HepG2 (cell line): Measurements from ENCODE around the gene MIEF2. TPM values are rescaled to one million over a fixed set of nuclear protein-coding genes. Genes with fewer than 3 reads are reported as not detected.
A peak's percentile ranks its signal among the peaks of the same experiment; 100 is the strongest.

Source experiments
- ATAC-seq: fragments of 200-7000 bp; cut with Tn5 transposase; 3 replicates; pipeline ENCODE4 v1.9.1; 2020; ENCODE audit warnings: mild to moderate bottlenecking, moderate library complexity
- BruUV-seq: library from RNA; stranded (reverse); fragments of 400-500 nt; replicated peaks from 2 replicates; lab custom pipeline; 2021; lab: Mats Ljungman, UMichigan
- CTCF ChIA-PET: fragments of 300-600 bp; formaldehyde crosslinking; extraction: SDS; loops from one replicate; lab custom pipeline; 2021; ENCODE audit warnings: low total read pairs, inconsistent platforms, low intra/inter-chr PET ratio; lab: Yijun Ruan, JAX
- POLR2A ChIA-PET: fragments of 350-600 bp; sonication (Branson Sonifier 250); formaldehyde crosslinking; loops from one replicate; lab custom pipeline; 2020; ENCODE audit warnings: antibody characterized with exemption, inconsistent platforms; lab: Yijun Ruan, JAX
- DNase-seq: peaks from one replicate; pipeline ENCODE4 v3.0.0-alpha.2; 2015; ENCODE audit warnings: low spot score
- FAIRE-seq: peaks from 3 replicates; lab custom pipeline; 2011; peaks lifted over from hg19 to GRCh38; lab: Jason Lieb, UNC
- H2AFZ ChIP-seq: one replicate; pipeline ENCODE4 v1.6.1; 2011; ENCODE audit warnings: low read length, inconsistent platforms
- H3K27ac ChIP-seq: fragments of 300-600 bp; 3 replicates; pipeline ENCODE4 v1.8.0; 2011; ENCODE audit warnings: mixed run types, mild to moderate bottlenecking, mixed read lengths, low read length, inconsistent platforms; ENCODE audit not compliant: insufficient read depth; ENCODE audit errors: extremely low read length
- H3K27me3 ChIP-seq, 2 experiments: fragments of 200-600 bp in 1 of 2; 2 replicates in 1 of 2; 3 replicates in 1 of 2; pipeline versions ENCODE4 v1.6.0 to v1.8.0; 2011; ENCODE audit warnings: low read length in 2 of 2, mild to moderate bottlenecking in 2 of 2, moderate library complexity in 2 of 2, inconsistent platforms in 1 of 2; ENCODE audit not compliant: insufficient read depth in 2 of 2, control insufficient read depth in 1 of 2
- H3K36me3 ChIP-seq, 2 experiments: fragments of 200-600 bp in 1 of 2; replicated peaks in 1 of 2; 2 replicates in 1 of 2; 3 replicates in 1 of 2; pipeline versions ENCODE4 v1.5.1 to v1.8.0; 2011; ENCODE audit warnings: low read length in 2 of 2, inconsistent platforms in 1 of 2; ENCODE audit not compliant: insufficient read depth in 2 of 2, control insufficient read depth in 1 of 2
- H3K4me1 ChIP-seq: 2 replicates; pipeline ENCODE4 v1.5.1; 2012; ENCODE audit warnings: low read length, inconsistent platforms; ENCODE audit not compliant: insufficient read depth
- H3K4me2 ChIP-seq: 2 replicates; pipeline ENCODE4 v1.6.0; 2011; ENCODE audit warnings: low read depth, low read length, inconsistent platforms
- H3K4me3 ChIP-seq, 3 experiments: fragments of 200-600 bp in 1 of 3; sonication (generic), shearing (Covaris generic) in 1 of 3; replicated peaks in 1 of 3; 2 replicates each; pipeline ENCODE4 v1.5.1; 2011 to 2016; ENCODE audit warnings: low read length in 3 of 3, inconsistent platforms in 2 of 3, low read depth in 2 of 3, mild to moderate bottlenecking in 2 of 3, control low read depth in 1 of 3, mixed read lengths in 1 of 3; ENCODE audit not compliant: insufficient read depth in 1 of 3
- H3K79me2 ChIP-seq: one replicate; pipeline ENCODE4 v1.6.1; 2011; ENCODE audit warnings: low read length, inconsistent platforms; ENCODE audit not compliant: insufficient read depth
- H3K9ac ChIP-seq: 2 replicates; pipeline ENCODE4 v1.6.0; 2011; ENCODE audit warnings: mild to moderate bottlenecking, low read depth, low read length, inconsistent platforms; ENCODE audit not compliant: insufficient read depth
- H3K9me3 ChIP-seq: 2 replicates; pipeline ENCODE4 v1.5.1; 2012; ENCODE audit warnings: mild to moderate bottlenecking, low read length
- H4K20me1 ChIP-seq: 2 replicates; pipeline ENCODE4 v1.6.0; 2011; ENCODE audit warnings: inconsistent platforms, mild to moderate bottlenecking, low read length, moderate library complexity; ENCODE audit not compliant: insufficient read depth
- EHMT2 ChIP-seq: fragments of 200-600 bp; sonication (generic); IDR thresholded peaks from 2 replicates; pipeline ENCODE4 v1.7.0; 2017; ENCODE audit warnings: antibody characterized with exemption, low read depth, low read length, borderline replicate concordance
- MNT ChIP-seq: fragments of 450-650 bp; IDR thresholded peaks from 2 replicates; pipeline ENCODE4 v1.6.1; 2016
- MXD1 ChIP-seq: sonication (generic); formaldehyde crosslinking; IDR thresholded peaks from 2 replicates; pipeline ENCODE4 v1.4.0; 2020; ENCODE audit warnings: mild to moderate bottlenecking, missing genetic modification reagents
- SMAD1 ChIP-seq: sonication (generic); formaldehyde crosslinking; IDR thresholded peaks from 2 replicates; pipeline ENCODE4 v1.4.0; 2020; ENCODE audit warnings: missing genetic modification reagents, low read depth, mild to moderate bottlenecking, borderline replicate concordance
- ZNF629 ChIP-seq: sonication (generic); formaldehyde crosslinking; conservative IDR thresholded peaks from 2 replicates; pipeline ENCODE4 v1.5.0; 2020; ENCODE audit warnings: missing genetic modification reagents
- WGBS: methylation state at CpG from one replicate; pipeline ENCODE4 v1.1.6; 2017; ENCODE audit warnings: low lambda C conversion rate; 5-methylcytosine and 5-hydroxymethylcytosine counted together
- in situ Hi-C: cut with HindIII; loops from 2 replicates; pipeline ENCODE4 v1.10.0; 2017; ENCODE audit warnings: low pct_unique_long_range_greater_than_20kb; ENCODE audit not compliant: extremely low pct_ligation_motif_present
- intact Hi-C: fragments of 100-400 bp; cut with micrococcal nuclease; formaldehyde crosslinking; loops from one replicate; pipeline ENCODE4 v1.10.0; 2022; ENCODE audit not compliant: unreplicated experiment
- polyA plus RNA-seq, 8 experiments: library from polyadenylated mRNA; depleted of rRNA in 3 of 8; stranded (reverse) in 7 of 8; unstranded in 1 of 8; fragments of >200 nt; fragmentation: Illumina TruSeq in 4 of 8; extraction: Trizol in 4 of 8; gene quantifications; 2 replicates each; pipeline versions ENCODE4 v1.2.1 to v1.2.3, GENCODE V29; 2011 to 2016; ENCODE audit warnings: low read depth in 4 of 8, missing spikeins in 1 of 8, mixed read lengths in 1 of 8; ENCODE audit not compliant: insufficient read depth in 1 of 8
- total RNA-seq, 5 experiments: library from RNA; depleted of rRNA; stranded (reverse); fragments of >200 nt; fragmentation: Illumina TruSeq; extraction: Trizol; gene quantifications; 2 replicates each; pipeline ENCODE4 v1.2.3, GENCODE V29; 2016; ENCODE audit warnings: low read depth in 1 of 5

The MIEF2 gene
- total and polyA plus RNA-seq, 2 of the 13 experiments (the other 11 are each of a cell fraction or from before 2014, with no cell fraction given), result 6.0 to 8.0 TPM

- no peaks in the 10 kb centered on the region; a peak in 1 of 5 replicates for H3K27me3 ChIP-seq
- no peak overlapping the region for H3K4me3 ChIP-seq
- no peak overlapping the region for H3K4me2 ChIP-seq
- H3K9ac ChIP-seq, result no peak overlapping the region
- WGBS, result 100% methylated on average over 5 of the region's 7 CpGs
- H3K9me3 ChIP-seq, result no peaks in the 10 kb centered on the region
- peaks cover 21% of the 10 kb centered on the region for H3K79me2 ChIP-seq
- BruUV-seq, result no TSS peak
- no peak for FAIRE-seq
- peak; percentile 76 for TF ChIP-seq ZNF629
- no peak for TF ChIP-seq EHMT2
- no peak for TF ChIP-seq MXD1 (CRISPR knock-in tag)
- in situ Hi-C loops (no loop called here), intact Hi-C loops (no loop called here)
- CTCF ChIA-PET, result no interaction called here
- H3K27ac ChIP-seq, result no peak overlapping the region
- H4K20me1 ChIP-seq, result peaks cover 4% of the 10 kb centered on the region; the same call in 1 of the 2 replicates
- H3K4me1 ChIP-seq, result peaks cover 41% of the 10 kb centered on the region
- no peak overlapping the region for H2AFZ ChIP-seq
- peaks cover 6 to 20% of the 10 kb centered on the region in 2 experiments; a peak in 4 of 5 replicates for H3K36me3 ChIP-seq
- no peak for ATAC-seq
- POLR2A ChIA-PET, result no interaction called here
- DNase-seq, result no peak
Observed at GRCh38 chr17:18229771-18230170, 30.7 kb upstream of the MIEF2 start.

GRCh38 chr17:18230288-18231141, 29.9 kb upstream of the MIEF2 start:
- Histone ChIP-seq H3K4me1 (peaks cover 38% of the 10 kb centered on the region), H3K4me3 (no peak overlapping the region), H3K4me2 (no peak overlapping the region), H3K27ac (no peak overlapping the region), H3K9me3 (no peaks in the 10 kb centered on the region), H2AFZ (no peak overlapping the region), H3K9ac (no peak overlapping the region), H3K27me3 (no peaks in the 10 kb centered on the region), H4K20me1 (peaks cover 4% of the 10 kb centered on the region; the same call in 1 of the 2 replicates), H3K36me3 (peaks cover 8 to 23% of the 10 kb centered on the region in 2 experiments; a peak in 4 of 5 replicates), H3K79me2 (peaks cover 21% of the 10 kb centered on the region)
- ChIA-PET CTCF (no interaction called here), POLR2A (no interaction called here)
- TF ChIP-seq SMAD1 (no peak), MNT (peak; percentile 90)
- no peak for ATAC-seq
- BruUV-seq, result no TSS peak
- no peak for FAIRE-seq
- 57% methylated on average over 4 of the region's 14 CpGs for WGBS
- intact Hi-C loops (no loop called here), in situ Hi-C loops (no loop called here)
- no peak for DNase-seq
